Neutrophil (primary cell): Measurements from ENCODE around the gene SCYGR1.

Experiments used
- H3K27ac ChIP-seq: fragments of 200-600 bp; sonication (generic); 2 replicates; pipeline ENCODE4 v1.5.1; 2016; ENCODE audit warnings: mild to moderate bottlenecking, moderate library complexity
- H3K27me3 ChIP-seq: fragments of 200-600 bp; sonication (generic); 2 replicates; pipeline ENCODE4 v1.6.0; 2016; ENCODE audit warnings: mild to moderate bottlenecking
- H3K36me3 ChIP-seq: fragments of 200-600 bp; sonication (generic); 2 replicates; pipeline ENCODE4 v1.5.1; 2017
- H3K4me1 ChIP-seq, 2 experiments: fragments of 200-600 bp in 1 of 2; sonication (generic) in 1 of 2; 1 replicate in 1 of 2; 2 replicates in 1 of 2; pipeline versions ENCODE4 v1.5.1 to v1.6.1; 2013 to 2016; ENCODE audit warnings: low read depth in 1 of 2, low read length in 1 of 2, mild to moderate bottlenecking in 1 of 2, moderate library complexity in 1 of 2; ENCODE audit not compliant: control insufficient read depth in 1 of 2, insufficient read depth in 1 of 2
- H3K4me3 ChIP-seq, 2 experiments: fragments of 200-600 bp in 1 of 2; sonication (generic) in 1 of 2; 1 replicate in 1 of 2; 2 replicates in 1 of 2; pipeline ENCODE4 v1.5.1; 2013 to 2016; ENCODE audit warnings: low read depth in 1 of 2, low read length in 1 of 2, mild to moderate bottlenecking in 1 of 2, moderate library complexity in 1 of 2
- H3K9me3 ChIP-seq: fragments of 200-600 bp; sonication (generic); 2 replicates; pipeline ENCODE4 v1.5.1; 2016
- TF ChIP-seq, protein P1 (sequence below): fragments of 200-600 bp; sonication (generic); IDR thresholded peaks from 2 replicates; pipeline ENCODE4 v1.5.1; 2016; ENCODE audit warnings: antibody characterized with exemption

The SCYGR1 gene

DNA sequence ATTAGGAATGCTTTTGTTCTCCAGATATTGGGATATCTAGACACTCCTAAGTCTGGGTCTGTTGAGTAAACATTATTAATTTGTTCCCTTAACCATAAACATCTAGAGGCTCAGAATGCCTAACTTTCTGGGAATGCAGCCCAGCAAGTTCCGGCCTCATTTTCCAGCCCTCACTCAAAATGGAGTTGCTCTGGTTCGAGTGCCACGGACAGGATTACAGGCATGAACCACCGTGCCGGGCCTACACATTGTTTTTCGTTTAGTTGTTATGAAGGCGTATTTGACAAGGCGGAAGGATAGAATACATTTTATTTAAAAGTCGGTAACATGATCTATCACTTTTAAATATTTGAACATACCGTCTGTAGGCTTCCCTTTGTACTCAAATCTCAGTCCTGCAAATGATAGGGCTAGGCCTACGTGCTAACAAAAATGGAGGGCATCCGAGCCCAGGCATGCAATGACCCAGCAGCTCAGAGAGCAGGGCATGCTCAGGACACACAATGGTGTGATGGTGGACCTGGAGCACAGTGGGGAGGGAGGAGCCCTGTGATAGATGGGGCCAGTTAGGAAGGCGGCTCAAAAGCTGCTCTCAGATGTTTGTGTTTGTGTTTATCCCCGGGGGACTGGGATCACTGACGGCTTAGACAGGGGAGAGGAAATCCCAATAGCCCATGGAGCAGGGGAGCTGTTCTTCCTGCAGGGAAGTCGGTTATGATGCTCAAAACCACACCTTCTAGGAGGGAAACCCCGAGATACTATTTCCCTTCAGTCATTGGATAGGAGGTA lies 2.9 kb upstream of the SCYGR1 start:
- Histone ChIP-seq H3K36me3 (no peaks in the 10 kb centered on the region), H3K27me3 (no peaks in the 10 kb centered on the region), H3K9me3 (no peaks in the 10 kb centered on the region), H3K4me3 (no peak overlapping the region), H3K27ac (no peak overlapping the region), H3K4me1 (peaks cover 0 to 4% of the 10 kb centered on the region in 2 experiments)
- TF ChIP-seq, protein P1, sequence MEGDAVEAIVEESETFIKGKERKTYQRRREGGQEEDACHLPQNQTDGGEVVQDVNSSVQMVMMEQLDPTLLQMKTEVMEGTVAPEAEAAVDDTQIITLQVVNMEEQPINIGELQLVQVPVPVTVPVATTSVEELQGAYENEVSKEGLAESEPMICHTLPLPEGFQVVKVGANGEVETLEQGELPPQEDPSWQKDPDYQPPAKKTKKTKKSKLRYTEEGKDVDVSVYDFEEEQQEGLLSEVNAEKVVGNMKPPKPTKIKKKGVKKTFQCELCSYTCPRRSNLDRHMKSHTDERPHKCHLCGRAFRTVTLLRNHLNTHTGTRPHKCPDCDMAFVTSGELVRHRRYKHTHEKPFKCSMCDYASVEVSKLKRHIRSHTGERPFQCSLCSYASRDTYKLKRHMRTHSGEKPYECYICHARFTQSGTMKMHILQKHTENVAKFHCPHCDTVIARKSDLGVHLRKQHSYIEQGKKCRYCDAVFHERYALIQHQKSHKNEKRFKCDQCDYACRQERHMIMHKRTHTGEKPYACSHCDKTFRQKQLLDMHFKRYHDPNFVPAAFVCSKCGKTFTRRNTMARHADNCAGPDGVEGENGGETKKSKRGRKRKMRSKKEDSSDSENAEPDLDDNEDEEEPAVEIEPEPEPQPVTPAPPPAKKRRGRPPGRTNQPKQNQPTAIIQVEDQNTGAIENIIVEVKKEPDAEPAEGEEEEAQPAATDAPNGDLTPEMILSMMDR = no peak

- H3K27ac ChIP-seq = no peak overlapping the region
- H3K4me1 ChIP-seq = peaks cover 3 to 11% of the 10 kb centered on the region in 2 experiments
- H3K4me3 ChIP-seq = no peak overlapping the region
- H3K36me3 ChIP-seq = no peaks in the 10 kb centered on the region
- H3K27me3 ChIP-seq = peaks cover 2% of the 10 kb centered on the region
- no peaks in the 10 kb centered on the region for H3K9me3 ChIP-seq
- TF ChIP-seq, protein P1 = no peak
Measured at GRCh38 chr2:227389661-227390060, 1.9 kb upstream of the SCYGR1 start.

DNA sequence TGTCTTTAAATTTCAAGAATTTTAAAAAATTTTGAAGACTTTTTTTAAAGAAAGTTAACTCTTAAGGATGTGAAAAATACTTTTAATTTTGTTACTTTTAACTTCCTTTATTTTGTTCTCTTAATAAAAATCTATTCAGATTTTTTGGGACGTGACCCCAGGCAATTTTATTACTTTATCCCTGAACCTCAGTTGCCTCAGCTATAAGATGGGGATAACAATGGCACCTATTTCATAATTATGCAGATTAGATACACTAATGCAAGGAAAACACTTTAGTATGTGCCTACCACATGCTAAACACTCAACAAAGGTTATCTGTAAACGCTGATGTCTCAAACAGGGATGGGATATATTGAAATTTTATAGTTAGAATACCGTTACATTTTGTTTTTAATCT lies 1.5 kb upstream of the SCYGR1 start:
- no peak overlapping the region for H3K27ac ChIP-seq
- no peaks in the 10 kb centered on the region for H3K9me3 ChIP-seq
- TF ChIP-seq, protein P1 = no peak

GRCh38 chr2:227388537-227389011 lies 825 bp upstream of the SCYGR1 start:
- TF ChIP-seq, protein P1 = no peak

More for the DNA sequence above, 1.5 kb upstream of the SCYGR1 start:
- Histone ChIP-seq H3K36me3 (no peaks in the 10 kb centered on the region), H3K4me3 (no peak overlapping the region), H3K27me3 (peaks cover 6% of the 10 kb centered on the region), H3K4me1 (peaks cover 3 to 11% of the 10 kb centered on the region in 2 experiments)

GRCh38 chr2:227386630-227387029 lies 1.1 kb downstream of the SCYGR1 start:
- H3K27me3 ChIP-seq = peaks cover 12% of the 10 kb centered on the region
- no peak overlapping the region for H3K4me3 ChIP-seq
- TF ChIP-seq, protein P1 = no peak
- no peaks in the 10 kb centered on the region for H3K36me3 ChIP-seq
- H3K4me1 ChIP-seq = peaks cover 3 to 11% of the 10 kb centered on the region in 2 experiments
- H3K27ac ChIP-seq = no peak overlapping the region
- H3K9me3 ChIP-seq = no peaks in the 10 kb centered on the region

More at GRCh38 chr2:227388537-227389011, 825 bp upstream of the SCYGR1 start:
- Histone ChIP-seq H3K4me1 (peaks cover 3 to 11% of the 10 kb centered on the region in 2 experiments), H3K27ac (no peak overlapping the region), H3K27me3 (peaks cover 12% of the 10 kb centered on the region), H3K36me3 (no peaks in the 10 kb centered on the region), H3K9me3 (no peaks in the 10 kb centered on the region), H3K4me3 (no peak overlapping the region)
